PC-9 (cell line): ENCODE data around the gene MACROD2.

Source experiments
- EZH2 ChIP-seq: fragments of 200-600 bp; sonication (generic); IDR thresholded peaks from 2 replicates; pipeline ENCODE4 v1.8.0; 2017; ENCODE audit warnings: antibody characterized with exemption, low read depth
- TF ChIP-seq, protein P1 (sequence below): fragments of 200-600 bp; sonication (generic); conservative IDR thresholded peaks from 2 replicates; pipeline ENCODE4 v1.6.1; 2017; ENCODE audit warnings: mixed run types, antibody characterized with exemption, mild to moderate bottlenecking, moderate library complexity

DNA sequence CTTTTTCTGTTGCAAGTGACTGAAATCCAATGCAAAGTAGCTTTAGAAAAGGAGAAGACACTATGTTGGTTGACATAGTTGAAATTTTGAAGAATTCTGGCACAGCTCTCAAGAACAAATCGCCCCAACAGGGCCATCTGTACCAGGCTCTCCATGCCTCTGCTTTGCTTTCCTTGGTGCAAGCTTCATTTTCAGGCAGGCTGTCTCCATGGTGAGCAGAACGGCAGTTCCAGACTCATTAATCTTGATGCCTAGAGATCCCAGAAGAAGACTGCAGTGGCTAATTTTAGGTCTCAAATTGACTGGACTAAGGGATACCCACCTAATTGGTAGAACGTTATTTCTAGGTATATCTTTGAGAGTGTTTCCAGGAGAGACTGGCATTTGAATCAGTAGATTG lies 1292.8 kb downstream of the MACROD2 start:
- TF ChIP-seq, protein P1, sequence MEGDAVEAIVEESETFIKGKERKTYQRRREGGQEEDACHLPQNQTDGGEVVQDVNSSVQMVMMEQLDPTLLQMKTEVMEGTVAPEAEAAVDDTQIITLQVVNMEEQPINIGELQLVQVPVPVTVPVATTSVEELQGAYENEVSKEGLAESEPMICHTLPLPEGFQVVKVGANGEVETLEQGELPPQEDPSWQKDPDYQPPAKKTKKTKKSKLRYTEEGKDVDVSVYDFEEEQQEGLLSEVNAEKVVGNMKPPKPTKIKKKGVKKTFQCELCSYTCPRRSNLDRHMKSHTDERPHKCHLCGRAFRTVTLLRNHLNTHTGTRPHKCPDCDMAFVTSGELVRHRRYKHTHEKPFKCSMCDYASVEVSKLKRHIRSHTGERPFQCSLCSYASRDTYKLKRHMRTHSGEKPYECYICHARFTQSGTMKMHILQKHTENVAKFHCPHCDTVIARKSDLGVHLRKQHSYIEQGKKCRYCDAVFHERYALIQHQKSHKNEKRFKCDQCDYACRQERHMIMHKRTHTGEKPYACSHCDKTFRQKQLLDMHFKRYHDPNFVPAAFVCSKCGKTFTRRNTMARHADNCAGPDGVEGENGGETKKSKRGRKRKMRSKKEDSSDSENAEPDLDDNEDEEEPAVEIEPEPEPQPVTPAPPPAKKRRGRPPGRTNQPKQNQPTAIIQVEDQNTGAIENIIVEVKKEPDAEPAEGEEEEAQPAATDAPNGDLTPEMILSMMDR: no peak
- no peak for TF ChIP-seq EZH2
